IPS-18c (cell line): ENCODE results near the gene SHMT2.
A peak's percentile ranks its signal among the peaks of the same experiment; 100 is the strongest.

Experiments
- H3K4me3 ChIP-seq: 2 replicates; pipeline ENCODE4 v1.7.0; 2013; ENCODE audit warnings: low read depth, mild to moderate bottlenecking, low read length, moderate library complexity; ENCODE audit not compliant: insufficient read depth
- H3K9me3 ChIP-seq: one replicate; pipeline ENCODE4 v1.6.1; 2013; ENCODE audit warnings: mild to moderate bottlenecking, low read length, moderate library complexity; ENCODE audit not compliant: control insufficient read depth, insufficient read depth

The SHMT2 gene

DNA sequence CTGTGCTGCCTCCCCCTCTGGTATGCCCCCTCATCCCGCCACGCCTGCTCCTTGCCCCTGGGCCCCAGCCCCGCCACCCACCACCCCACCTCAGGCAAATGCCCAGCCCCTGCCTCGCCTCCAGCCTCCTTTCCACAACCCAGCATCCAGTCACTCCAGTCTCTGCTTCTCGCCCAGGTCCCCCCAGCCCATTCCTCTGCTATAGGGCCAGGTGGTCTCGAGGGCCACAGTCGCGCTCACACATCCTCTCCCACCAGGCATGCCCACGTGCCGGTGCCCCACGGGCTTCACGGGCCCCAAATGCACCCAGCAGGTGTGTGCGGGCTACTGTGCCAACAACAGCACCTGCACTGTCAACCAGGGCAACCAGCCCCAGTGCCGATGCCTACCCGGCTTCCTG is 19.1 kb upstream of the SHMT2 start:
- Histone ChIP-seq H3K4me3 (no peak overlapping the region), H3K9me3 (no peaks in the 10 kb centered on the region)

DNA sequence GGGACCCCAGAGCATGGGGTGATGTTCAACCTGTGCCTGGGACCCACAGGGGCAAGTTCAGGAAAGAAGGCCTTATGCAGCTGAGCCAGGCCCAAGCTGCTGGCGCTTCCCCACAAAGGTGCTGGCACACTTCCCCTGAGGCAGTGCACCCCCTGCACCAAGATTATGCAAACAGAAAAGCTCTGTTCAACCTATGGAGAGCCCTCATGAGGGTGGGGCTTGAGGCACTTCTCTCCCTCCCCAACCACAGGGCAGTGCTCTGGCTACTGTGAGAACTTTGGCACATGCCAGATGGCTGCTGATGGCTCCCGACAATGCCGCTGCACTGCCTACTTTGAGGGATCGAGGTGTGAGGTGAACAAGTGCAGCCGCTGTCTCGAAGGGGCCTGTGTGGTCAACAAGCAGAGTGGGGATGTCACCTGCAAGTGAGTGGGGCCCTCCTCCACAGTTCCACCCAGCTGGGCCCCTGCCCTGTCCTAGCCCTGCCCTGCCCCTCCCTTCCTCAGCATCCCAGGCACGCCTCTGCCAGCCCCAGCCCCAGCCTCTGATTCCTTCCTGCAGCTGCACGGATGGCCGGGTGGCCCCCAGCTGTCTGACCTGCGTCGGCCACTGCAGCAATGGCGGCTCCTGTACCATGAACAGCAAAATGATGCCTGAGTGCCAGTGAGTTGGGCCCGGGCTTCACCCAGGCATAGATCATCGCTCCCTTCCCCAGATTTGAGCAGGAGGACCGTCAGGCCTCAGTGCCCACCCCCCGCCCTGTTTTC is 18.4 kb upstream of the SHMT2 start:
- H3K4me3 ChIP-seq: no peak overlapping the region
- no peaks in the 10 kb centered on the region for H3K9me3 ChIP-seq

DNA sequence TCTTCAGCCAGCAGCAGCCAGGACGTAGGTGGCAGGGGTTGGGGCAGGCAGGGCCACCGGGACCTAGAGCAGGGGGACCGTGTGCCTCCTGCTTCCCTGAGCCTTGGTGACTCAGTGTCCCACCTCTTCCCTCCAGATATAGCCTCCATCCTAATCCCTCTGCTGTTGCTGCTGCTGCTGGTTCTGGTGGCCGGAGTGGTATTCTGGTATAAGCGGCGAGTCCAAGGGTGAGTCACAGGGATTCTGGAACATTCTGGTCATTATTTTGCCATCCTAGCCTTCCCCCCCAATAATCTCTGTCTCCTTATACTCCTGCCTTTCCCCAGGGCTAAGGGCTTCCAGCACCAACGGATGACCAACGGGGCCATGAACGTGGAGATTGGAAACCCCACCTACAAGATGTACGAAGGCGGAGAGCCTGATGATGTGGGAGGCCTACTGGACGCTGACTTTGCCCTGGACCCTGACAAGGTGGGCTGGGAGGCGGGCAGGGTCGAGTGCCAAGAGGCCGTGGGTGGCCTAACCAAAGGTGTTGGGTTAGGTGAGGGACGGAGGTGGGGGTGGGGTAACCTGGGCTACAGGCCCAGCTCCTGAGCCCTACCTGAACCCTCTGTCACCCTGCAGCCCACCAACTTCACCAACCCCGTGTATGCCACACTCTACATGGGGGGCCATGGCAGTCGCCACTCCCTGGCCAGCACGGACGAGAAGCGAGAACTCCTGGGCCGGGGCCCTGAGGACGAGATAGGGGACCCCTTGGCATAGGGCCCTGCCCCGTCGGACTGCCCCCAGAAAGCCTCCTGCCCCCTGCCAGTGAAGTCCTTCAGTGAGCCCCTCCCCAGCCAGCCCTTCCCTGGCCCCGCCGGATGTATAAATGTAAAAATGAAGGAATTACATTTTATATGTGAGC is 17.5 kb upstream of the SHMT2 start:
- Histone ChIP-seq H3K4me3 (no peak overlapping the region), H3K9me3 (no peaks in the 10 kb centered on the region)

DNA sequence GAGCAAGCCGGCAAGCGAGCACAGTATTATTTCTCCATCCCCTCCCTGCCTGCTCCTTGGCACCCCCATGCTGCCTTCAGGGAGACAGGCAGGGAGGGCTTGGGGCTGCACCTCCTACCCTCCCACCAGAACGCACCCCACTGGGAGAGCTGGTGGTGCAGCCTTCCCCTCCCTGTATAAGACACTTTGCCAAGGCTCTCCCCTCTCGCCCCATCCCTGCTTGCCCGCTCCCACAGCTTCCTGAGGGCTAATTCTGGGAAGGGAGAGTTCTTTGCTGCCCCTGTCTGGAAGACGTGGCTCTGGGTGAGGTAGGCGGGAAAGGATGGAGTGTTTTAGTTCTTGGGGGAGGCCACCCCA is 16.8 kb upstream of the SHMT2 start:
- Histone ChIP-seq H3K9me3 (peaks cover 2% of the 10 kb centered on the region), H3K4me3 (no peak overlapping the region; the same call in 1 of the 2 replicates)

DNA sequence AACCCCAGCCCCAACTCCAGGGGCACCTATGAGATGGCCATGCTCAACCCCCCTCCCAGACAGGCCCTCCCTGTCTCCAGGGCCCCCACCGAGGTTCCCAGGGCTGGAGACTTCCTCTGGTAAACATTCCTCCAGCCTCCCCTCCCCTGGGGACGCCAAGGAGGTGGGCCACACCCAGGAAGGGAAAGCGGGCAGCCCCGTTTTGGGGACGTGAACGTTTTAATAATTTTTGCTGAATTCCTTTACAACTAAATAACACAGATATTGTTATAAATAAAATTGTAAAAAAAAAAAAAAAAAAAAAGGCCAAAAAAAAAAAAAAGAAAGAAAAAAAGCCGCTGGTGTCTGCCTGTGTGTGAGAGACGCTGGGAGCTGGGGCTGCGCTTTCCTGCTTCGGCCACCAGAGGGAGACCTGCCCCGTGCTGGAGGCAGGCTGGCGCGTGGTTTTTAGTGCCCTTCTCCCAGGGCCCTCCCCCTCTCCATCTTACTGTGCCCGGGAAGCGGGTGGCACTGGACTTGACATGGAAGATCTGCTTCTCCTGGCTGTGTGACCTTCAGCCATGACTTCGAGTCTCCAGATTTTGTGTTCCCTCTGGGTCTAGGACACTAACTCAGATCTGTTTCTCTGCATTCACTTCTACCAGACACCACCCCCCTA is 16.3 kb upstream of the SHMT2 start:
- H3K9me3 ChIP-seq: peaks cover 2% of the 10 kb centered on the region
- H3K4me3 ChIP-seq: no peak overlapping the region; the same call in 1 of the 2 replicates

DNA sequence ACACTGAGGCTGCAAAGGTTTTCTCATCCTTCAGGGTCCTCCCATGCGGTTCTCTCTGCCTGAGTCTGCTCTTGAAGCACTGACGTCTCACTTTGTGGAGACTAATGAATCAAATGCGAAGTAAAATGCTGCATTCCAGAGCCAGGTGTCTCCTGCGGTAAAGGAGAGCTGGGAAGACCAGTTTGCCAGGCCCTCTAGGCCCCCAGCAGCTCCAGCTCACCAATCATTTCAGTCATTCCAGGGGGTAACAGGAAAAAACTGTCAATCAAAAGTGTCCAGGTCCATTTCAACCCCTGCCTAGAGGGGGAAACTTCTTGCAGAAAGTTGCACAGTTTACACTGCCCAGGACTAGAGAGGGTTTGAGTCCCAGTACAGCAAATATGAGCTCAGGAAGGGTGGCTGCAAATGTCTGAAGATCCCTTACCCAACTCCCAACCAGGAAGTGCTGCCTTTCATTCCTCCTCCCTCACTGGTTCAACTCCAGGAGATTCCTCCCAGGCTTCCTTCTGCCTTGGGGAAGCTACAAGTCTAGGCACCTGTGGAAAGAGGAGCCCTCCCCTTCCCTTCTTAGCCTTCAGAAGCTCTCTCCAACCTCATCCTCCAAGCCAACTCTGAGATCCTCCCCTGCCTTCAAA is 15.6 kb upstream of the SHMT2 start:
- no peak overlapping the region for H3K4me3 ChIP-seq
- peaks cover 2% of the 10 kb centered on the region for H3K9me3 ChIP-seq

DNA sequence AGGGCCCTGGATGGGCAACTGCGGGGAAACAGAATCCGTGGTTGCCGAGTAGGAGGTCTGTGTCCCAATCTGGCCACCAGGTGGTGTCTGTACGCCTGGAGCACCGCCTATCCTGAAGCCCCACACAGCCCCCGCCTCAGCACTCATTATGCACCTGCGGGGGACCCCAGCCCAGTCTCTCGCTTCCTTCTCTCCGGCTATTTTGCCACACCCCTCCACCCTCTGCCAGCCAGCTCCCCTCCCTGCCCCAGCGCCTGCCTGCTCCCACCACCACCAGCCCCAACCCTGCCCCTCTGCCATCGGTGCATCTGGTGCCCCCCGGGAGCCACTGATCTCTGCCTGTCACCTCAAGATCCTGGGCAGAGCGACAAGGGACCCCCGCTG is 15.1 kb upstream of the SHMT2 start:
- H3K9me3 ChIP-seq: peaks cover 2% of the 10 kb centered on the region
- H3K4me3 ChIP-seq: no peak overlapping the region

DNA sequence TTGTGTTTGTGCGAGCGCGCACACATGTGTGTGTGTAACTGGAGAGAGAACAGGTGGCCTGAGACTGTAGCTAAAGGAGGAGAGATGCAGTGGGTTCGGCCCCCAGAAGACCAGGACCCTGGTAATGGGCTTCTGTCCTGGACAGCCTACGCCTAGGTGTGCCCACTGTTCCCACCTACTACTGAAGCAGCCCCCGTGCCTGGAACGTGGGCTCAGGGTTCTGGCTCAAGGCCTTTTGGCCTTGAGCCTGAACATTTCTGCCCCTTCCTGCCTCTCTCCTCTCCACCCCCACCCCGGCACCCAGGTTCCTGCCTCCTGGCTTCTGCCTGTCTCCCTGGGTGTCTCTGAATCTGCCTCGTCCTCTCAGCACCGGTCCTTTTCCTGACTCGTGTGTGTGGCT is 14.4 kb upstream of the SHMT2 start:
- no peak overlapping the region for H3K4me3 ChIP-seq
- peaks cover 2% of the 10 kb centered on the region for H3K9me3 ChIP-seq

DNA sequence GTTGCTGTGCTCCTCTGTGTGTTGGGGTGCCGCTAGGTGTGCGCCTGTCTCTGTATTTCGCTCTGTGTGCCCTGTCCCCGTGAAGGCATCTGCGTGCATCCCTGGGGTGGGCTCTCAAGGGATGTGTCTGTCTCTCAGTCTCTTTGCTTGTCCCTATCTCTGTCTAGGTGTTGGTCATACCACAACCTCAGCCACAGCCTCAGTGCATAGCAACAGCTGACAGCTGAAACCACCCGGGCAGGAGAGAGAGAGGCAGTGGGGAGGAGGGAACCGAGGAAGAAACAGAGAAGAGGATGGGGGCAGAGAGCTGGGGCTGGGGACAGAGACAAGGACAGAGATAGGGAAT is 13.9 kb upstream of the SHMT2 start:
- H3K9me3 ChIP-seq: peaks cover 2% of the 10 kb centered on the region
- no peak overlapping the region for H3K4me3 ChIP-seq

DNA sequence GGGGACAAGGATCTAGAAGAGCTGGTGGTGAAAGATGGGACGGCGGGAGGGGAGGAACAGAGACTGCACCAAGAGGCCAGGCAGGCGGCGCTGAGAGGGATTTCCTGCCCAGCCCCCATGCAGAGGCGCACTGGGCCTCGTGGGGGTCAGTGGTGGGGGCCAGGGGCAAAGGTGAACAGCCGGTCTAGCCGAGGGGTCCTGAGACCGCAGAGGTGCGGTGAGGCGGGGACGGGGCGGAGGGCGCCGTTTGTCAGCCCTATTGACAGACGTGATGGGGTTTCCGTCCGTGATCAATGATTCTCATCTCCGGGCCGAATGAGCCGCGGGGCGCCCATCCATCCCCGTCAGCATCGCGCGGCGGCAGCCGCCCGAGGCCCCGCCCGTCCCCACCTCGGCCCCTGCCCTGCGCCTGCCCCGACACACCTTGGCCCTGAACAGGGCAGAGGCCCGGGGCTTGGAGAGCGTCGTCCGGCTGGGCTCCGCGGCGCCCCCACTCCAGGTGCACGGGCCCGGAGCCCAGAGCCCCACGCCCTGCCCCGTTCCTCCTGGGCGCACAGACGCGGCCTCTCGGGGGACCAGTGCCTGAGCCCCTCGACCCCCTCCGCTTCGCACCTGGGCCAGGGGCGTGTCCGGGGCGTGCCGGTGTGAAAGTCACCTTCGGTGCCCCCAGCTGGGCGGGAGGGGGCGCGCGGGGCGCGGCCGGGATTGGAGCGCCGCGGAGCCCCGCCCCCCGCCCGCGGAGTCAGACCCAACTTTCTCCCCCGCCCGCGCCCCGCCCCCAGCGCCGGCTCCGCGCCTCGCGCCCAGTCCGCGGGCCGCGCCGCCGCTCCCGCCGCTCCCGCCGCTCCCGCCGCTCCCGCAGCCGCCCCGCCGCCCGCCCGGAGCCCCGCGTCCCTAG is 13.2 kb upstream of the SHMT2 start, which contains the start of gene NXPH4:
TSS of gene NXPH4 (plus strand) at position 781 of the 898 bp plus-strand sequence. CDS start 176 bp downstream, outside the sequence.
- Histone ChIP-seq H3K4me3 (peak within 1 kb of the TSS; percentile 58), H3K9me3 (peaks cover 2% of the 10 kb centered on the region)

DNA sequence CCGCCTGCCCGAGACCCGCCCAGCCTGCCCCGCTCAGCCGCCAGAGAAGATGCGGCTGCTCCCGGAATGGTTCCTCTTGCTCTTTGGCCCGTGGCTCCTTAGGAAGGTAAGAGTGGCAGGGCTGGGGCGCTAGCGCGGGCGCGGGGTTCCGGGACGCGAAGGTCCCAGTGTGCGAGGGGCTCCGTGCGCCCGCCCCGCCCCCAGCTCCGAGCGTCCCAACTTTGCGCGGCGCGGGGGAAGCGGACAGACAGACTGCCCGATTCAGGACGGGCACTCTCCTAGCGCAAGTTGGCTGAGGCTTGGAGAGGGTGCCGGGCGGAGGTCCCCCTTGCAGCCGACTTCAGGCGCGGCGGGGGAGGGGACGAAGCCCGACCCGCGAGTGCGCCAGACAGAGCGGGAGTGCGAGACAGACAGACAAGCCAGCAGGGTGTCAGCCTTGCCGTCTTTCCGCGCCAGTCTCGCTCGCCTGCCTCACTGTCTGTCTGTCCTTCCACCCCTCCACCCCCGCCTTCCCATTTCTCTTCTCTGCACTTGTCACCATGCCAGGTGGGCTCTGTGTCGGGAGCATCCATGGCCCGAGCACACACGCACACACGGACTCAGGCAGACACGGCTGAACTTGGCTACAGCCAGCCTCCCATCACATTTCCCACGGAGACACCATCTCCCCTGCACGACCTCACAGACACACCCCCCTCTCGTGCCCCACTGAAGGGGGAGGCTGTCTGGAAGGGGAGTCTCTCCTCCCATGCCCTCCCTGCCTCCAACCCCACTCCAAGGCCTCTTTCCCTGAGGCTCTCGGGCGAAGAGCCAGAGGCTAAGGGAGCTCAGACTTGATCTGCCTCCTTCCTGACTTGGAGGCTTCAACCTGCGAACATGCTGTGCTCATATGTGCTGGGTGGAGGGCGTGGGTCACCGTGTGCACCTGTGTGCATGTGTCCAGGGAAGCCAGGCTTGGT is 12.3 kb upstream of the SHMT2 start:
- peaks cover 2% of the 10 kb centered on the region for H3K9me3 ChIP-seq
- H3K4me3 ChIP-seq: peak overlapping the region; percentile 58

DNA sequence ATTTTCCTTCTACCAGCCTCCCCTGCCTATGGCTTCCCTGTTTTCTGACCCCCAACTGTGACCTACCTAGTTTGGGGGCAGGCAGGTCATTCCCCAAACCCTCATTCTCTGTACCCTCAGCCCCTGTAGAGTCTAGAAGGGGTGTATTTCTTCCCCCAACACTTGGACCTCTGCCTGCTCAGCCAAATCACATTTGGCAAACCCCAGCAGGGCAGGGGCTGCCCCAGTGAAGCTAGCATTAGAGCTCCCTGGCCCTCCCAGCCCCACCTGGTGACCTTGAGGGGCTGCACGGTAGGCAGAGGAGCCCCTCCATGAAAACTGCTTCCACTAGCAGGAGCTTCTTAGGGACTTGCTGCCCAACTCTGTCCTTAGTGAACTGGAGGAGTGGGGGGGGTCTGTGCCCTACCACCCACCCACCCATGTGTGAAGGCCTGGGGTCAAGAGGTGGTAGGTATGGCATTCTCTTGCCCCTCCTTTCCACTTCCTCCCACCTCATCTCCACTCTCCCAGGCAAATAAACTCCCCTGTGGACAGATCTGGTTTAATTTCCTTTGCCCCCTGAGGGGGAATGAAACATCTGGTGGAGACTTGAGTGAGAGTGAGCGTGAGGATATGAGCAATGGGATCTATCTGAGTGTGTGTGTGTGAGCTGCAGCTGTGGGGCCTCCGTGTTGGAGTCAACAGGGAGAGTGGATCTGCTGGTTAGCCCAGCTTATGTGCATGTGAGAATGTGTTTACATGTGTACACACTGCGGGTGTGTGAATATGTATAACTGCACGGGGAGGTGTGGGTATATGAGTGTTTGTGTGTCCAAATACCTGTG is 11.3 kb upstream of the SHMT2 start:
- Histone ChIP-seq H3K4me3 (no peak overlapping the region), H3K9me3 (peaks cover 4% of the 10 kb centered on the region)

DNA sequence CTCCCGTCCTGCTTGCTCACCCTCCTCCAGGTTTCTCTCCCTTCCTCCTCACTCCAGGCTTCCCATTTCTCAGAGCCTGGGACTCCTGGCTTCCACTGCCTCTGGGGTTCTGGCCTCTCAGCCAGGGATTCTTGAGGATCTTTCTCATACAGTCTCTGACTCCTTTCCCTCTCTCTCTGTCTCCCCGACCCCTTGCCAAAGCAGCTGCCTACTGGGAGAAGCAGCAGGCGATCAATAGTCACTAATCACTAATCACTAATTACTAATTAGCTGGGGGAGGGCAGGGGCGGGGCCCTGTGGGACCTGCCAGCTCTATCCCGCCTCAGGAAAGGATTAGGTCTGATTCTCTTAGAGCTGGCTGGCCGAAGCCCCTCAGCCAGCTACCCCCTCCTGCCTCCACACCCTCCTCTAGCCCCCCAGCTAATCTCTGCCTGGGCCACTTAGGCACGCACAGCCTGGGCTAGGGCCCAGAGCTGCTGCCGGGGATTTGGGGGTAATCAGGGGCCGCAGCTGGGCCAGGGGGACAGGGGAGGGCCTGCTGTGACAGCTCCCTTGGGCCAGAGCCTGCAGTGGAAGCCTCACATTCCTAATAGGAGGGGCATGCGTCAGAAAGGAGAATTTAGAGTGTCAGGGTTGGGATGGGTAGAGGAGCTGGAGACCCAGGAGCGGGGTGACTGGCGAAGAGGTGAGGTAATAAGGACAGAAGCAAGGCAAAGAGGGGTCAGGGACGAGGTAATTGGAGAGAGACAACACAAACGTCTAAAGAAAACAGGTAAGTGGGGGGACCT is 10.1 kb upstream of the SHMT2 start:
- peak overlapping the region; percentile 38; the same call in 1 of the 2 replicates for H3K4me3 ChIP-seq

More for the DNA sequence above, 10.1 kb upstream of the SHMT2 start:
- peaks cover 6% of the 10 kb centered on the region for H3K9me3 ChIP-seq
